T-helper 2 cell (primary cell): ENCODE results near the gene ABCA4.

Experiments used
- DNase-seq, 5 experiments: peaks; one replicate each; pipeline versions ENCODE4 v3.0.0 to v3.0.0-alpha.2; 2012 to 2022

ABCA4 gene

DNA sequence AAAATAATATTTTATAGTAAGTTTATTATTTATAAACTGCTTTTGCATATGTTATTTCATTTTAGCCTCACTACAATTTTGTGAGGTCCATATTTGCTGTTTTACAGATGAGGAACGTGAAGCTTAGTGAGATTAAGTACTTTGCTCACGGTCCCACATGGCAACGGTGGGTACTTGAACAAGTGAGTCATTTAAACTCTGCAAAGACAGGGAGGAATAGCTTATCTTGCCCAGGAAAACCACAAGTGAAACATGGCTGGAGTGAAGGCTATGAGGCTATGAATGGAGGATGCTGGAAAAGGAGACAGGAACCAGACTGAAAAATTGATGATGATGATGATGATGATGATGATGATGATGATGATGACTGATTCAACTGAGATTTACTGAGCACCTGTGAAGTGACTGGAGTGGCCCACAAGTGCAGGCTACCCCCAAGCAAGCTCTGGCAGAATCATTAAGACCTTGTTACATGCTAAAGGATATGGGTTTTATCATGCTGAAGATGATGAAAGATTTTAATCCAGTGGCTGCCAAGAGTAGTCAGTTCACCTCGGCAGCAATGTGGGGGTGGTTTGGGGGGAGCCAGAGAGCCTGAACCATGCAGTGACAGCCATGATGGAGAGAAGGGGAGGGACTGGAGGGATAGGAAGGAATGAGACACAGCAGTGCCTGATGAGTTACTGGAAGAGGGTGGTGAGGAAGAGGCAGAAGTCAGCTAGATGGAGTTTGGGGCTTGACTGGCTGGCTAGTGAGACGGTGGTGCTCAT is 1.4 kb upstream of the ABCA4 start:
- DNase-seq = no peak

GRCh38 chr1:94121411-94121821 is 468 bp upstream of the ABCA4 start:
- no peak for DNase-seq

DNA sequence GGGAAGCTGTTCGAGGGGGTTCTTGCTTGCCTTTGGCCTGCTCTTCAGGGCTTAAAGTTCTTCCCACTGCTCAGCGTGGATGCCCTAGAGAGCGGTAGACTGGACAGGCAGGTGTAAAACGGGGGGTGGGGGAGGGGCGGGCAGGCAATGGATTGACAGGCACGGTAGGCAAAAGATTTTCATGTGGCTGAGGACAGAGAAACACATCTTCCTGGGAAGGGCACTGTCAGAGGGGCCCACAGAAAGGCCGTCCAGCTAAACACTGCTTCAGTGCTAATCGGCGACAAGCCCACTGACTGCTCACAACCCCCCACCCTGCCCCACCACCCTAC is 412 bp downstream of the ABCA4 start:
- no peak for DNase-seq

DNA sequence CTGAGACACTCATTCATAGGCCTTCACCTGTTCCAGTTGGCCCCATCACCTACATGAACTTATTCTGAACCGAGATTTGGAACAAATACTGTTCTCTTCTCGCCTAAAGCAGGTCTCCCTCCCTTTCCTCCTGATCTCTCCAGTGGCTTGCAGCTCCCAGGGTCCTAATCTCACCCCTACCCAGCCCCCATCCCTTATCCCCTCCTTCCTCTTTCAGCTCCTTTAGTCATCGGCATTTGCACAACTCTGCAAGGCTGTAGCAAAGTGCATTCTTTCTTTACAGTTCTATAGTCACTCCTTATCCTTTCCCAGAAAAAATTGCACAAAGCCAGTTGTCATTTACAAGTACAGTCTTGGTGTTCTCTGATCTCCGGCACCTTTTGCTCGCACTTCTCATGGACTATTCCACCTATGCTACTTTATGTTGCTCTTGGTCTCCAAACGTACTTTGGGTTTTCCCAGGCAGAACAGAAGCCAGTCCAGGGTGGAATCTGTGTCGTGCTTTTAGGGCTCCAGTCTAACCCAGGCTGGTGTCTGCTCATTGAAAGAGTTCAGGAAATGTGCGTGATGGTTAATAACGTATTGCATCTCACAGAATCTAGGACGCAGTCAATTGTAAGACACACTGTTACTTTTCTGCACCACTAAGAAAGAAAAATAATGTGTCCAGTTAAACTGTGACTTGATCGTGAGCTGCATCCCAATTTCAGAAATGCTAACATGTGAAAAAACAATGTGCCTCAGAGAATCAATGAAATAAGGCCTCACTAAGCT is 965 bp downstream of the ABCA4 start:
- no peak for DNase-seq

GRCh38 chr1:94119306-94119705 is 1.6 kb downstream of the ABCA4 start:
- no peak for DNase-seq

- DNase-seq = no peak
Observed at GRCh38 chr1:94118471-94118870, 2.5 kb downstream of the ABCA4 start.

- no peak for DNase-seq
Observed at GRCh38 chr1:94118013-94118412, 2.9 kb downstream of the ABCA4 start.

DNA sequence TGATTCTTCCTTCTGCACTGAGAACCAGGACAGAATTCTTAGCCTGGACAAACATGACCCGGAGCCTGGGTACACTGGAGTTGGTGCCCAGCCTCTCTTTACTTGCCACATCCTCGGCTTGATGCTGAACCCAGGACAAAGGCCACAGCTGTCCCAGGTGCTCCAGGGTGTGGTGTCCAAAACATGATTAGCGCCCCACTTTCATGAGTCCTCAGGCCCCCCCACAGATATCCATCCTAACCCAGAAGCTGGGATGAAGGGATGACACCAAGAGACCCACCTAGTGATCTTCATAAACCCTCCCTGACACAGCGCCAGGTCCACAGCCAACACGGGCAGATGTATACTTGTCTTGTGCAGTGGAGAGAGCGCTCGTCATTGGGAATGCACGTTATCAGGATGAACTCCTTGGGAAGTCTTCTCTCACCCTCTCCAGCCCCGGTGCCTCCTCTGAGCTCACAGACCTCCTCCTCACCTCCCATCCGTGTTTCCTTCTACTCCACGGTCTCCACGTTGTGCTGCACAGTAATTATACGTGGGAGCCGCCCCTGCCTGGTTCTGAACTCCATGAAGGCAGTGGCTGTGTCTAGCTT is 3.6 kb downstream of the ABCA4 start:
- DNase-seq = no peak

DNA sequence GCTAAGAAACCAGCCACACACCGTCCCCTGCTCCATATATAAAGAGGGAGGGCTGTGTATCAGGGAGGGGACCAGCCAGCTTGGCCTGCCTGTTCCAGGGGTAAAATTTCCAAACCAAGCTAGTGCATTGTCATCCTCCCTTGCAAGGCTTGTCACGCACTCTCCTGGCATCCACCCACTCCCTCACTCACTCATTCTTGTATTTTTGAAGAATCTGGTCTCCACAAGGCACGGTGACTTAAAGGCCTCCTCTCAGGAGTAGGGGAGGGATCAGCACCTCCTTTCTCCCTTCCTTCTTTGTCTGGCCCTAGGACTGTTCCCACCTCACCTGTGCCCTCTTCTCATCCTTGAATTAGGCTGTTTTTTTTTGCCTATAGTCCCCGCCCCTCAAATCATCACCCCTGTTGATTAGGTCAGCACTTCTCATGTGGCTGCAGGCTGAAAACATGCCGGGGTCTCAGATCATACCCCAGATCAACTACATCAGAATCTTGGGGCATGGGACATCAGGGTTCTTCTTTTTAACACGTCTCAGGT is 5.0 kb downstream of the ABCA4 start:
- DNase-seq = no peak

DNA sequence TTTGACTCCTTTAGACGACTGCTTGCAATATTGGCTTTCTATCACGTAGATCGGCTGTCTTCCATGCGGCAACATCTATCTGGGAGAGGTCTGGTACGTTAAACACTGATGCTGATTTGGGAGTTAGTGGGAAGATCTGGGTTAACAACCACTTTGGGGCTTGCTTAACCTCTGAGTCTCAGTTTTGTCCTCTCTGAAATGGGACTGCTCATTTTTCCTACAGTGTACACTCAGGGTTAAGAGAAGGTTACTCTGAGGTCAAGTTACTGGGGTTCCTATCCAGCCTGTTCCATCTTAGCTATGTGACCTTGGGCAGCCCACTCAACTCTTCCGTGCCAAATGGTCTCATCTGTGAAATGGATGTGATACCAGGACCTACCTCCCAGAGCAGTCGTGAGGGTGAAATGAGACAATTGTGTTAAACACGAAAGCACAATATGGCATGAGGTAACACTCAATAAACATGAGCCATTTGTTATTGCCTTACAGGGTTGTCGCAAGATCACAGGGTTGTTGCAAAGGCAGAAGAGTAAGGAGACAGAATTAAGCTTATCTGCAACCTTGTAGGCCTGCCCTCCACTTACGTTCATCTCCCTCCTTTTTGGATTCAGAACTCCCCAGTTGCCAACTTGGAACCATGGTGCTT is 5.6 kb downstream of the ABCA4 start:
- no peak for DNase-seq

GRCh38 chr1:94113589-94114226 is 7.2 kb downstream of the ABCA4 start:
- DNase-seq = no peak

GRCh38 chr1:94111879-94112278 is 9.1 kb downstream of the ABCA4 start:
- DNase-seq = no peak

GRCh38 chr1:94110946-94111740 is 9.8 kb downstream of the ABCA4 start:
- no peak for DNase-seq

DNA sequence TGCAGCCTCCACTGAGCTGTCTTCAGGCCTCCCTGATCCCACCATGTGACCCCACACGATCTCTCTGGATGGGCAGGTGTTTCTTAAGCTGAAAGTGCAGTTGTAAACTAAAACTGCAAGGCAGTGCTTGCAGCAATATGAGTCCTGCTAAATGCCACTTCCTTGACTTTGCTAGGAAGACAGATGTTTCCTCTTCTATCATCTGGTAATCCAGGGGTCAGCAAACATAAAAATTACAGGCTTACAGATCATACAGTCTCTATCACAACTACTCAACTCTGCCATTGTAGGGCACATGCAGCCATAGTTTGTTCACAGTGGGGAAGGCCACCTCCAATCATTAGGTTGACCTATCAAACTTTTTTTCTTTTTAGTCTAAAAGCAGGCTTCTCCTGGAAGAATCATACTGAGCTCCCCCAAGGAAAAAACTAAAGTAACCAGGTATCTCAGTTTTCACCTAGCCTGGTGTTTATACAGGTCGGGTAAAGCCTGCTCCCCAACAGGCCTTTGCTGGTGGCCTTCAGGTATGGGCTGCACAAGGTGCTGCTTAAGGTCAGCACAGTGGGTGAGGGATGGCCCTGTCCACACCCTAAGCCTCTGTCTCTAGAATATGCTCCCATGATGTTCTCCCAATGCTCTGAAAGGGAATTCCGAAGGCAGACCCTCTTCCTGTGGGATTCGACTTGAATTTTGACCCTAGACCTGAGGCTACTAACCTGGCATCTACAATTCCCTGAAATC is 10.8 kb downstream of the ABCA4 start:
- no peak for DNase-seq

GRCh38 chr1:94109478-94109877 is 11.5 kb downstream of the ABCA4 start:
- no peak for DNase-seq

DNA sequence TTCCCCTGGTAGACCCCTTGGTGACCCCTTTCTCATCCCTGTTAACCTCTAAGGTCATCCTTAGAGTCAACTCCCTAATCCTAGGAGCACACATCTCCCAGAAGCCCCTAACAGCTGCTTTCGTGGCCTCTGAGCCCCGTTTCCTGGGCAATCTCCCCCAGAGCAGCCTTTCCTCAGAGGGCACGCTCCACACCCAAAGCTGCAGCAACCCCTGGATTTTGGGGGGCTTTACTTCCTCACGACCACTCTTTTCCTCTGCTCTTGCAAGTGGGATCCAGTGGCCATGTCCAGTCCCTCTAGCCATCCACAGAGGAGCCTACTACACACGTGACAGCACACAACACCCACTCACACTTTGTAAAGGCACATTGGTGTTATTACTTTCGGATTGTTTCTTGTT is 13.8 kb downstream of the ABCA4 start:
- DNase-seq = no peak

DNA sequence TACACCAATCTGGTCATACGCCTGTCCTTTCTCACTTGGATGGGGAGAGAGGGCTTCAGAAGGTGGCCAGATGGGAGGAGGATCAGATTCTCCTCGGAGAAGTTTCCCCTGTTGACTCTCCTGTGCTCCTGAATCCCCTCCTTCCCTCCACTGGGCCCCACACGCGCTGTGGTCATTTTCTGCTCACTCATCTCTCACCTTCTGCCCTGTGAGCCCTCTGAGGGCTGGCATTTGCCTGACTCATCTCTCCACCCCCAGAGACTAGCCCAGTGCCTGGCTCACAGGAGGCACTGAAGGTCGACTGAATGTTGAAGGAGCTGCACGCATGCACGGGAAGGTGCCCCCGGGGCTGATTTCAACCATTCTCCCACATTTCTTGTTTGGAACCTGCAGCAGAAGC is 14.2 kb downstream of the ABCA4 start:
- DNase-seq = no peak

DNA sequence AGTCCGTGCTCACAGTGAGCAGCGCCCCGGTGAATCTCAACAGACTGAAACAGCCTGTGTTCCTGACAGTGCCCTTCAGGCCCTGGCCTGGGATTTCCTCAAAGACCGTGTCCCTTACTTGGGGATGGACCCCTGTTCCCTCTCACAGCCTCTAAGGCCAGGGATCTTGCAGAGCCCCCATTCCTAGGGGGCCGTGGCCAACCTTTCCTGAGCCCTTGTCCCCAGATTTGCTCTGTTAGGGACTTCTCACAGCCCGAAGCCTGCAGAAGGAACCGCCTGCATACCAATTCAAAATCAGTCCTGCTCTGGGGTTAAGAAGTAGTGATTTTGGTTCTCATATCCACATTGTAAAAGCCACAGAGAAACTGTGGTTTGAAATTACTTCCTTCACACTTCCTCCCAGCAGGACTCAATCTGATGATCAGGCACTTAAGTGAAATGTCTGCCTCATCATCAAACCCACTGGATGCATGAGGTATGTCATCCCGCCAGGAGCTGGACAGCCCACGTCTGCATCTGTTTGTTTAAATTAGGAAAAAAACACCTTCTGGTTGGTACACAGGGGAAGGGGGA is 14.9 kb downstream of the ABCA4 start:
- DNase-seq = peak in 1 of 5 experiments; percentile 36

DNA sequence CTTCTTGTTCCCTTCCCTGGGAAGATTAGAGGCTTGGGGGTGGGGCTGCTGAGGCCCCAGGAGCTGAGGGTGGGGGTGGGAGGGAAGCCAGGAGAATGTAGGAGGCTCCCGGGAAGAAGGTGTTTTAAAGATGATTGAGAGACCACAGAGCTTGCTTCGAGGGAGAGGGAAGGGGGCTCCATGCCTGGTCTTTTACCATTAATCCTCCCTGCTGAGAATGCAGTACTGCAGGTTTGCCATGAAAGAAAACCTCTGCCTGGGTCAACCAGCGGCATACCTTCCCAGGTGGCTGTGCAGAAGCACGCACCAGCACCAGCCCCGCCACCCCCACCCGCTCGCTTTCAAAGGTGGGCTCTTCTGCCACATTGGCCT is 15.4 kb downstream of the ABCA4 start:
- no peak for DNase-seq

DNA sequence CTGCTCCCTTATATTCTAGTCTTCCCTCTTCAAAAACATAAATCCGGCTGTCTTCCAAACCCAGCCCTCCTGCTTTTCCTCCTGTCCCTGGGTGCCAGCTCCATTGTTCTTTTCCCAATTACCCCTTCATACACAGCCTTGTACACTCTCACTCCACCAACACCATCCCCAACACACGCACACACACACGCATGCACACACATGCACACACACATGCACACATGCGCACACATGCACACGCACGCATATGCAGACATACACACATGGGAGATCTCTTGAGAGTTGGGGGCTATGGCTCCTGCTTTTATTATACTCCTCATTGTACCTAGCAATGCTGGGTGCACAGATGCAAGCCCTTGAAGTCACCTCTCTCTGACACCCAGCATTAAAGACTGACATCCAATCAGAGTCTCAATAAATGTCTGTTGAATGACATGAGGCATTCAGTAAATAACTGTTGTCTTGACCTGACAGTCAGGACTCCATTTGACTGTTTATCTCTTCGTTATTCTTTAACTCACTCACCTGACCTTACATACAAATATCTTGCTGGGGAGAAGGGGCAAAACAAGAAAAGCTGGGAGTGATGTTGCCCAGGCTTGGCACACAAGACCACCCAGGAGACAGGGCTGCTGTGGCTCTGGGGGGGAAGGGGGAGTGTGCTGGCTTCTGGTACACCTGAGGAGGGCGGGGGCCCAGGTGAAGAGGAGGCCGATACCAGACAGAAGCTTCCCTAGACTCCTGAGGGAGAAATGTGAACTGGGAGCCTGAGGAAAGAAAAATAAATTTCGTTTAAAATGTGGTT is 16.0 kb downstream of the ABCA4 start:
- no peak for DNase-seq
